Right atrium auricular region (tissue), 2 donors: ENCODE results near the gene SIK2. TPM values are rescaled to one million over a fixed set of nuclear protein-coding genes. Genes with fewer than 3 reads are reported as not detected.

Experiments
- DNase-seq: peaks from one replicate; pipeline ENCODE4 v3.0.0-alpha.2; 2019; ENCODE audit warnings: low spot score
- H3K27ac ChIP-seq, 2 donors: fragments of 200-600 bp; sonication (generic); 1 replicate in 1 of 2; 2 replicates in 1 of 2; pipeline ENCODE4 v1.5.1; 2016 to 2019
- H3K27me3 ChIP-seq, 2 donors: fragments of 200-600 bp; sonication (generic); one replicate each; pipeline versions ENCODE4 v1.5.1 to v1.6.0; 2017 to 2019
- H3K36me3 ChIP-seq: fragments of 200-600 bp; sonication (generic); one replicate; pipeline ENCODE4 v1.5.1; 2016
- H3K4me1 ChIP-seq, 2 donors: fragments of 200-600 bp; sonication (generic); one replicate each; pipeline versions ENCODE4 v1.5.1 to v1.6.0; 2017 to 2019
- H3K4me3 ChIP-seq, 2 donors: fragments of 200-600 bp; sonication (generic); 1 replicate in 1 of 2; 2 replicates in 1 of 2; pipeline ENCODE4 v1.5.1; 2017 to 2019; ENCODE audit warnings: mild to moderate bottlenecking in 1 of 2, moderate library complexity in 1 of 2
- H3K9me3 ChIP-seq, 2 donors: fragments of 200-600 bp; sonication (generic); one replicate each; pipeline ENCODE4 v1.5.1; 2019
- CTCF ChIP-seq, 2 donors: fragments of 200-600 bp; sonication (generic); IDR thresholded peaks; one replicate each; pipeline ENCODE4 v1.5.1; 2019; ENCODE audit warnings: antibody characterized with exemption in 2 of 2
- total RNA-seq, 2 donors: library from RNA; depleted of rRNA; stranded (reverse); fragments of >200 nt; gene quantifications; one replicate each; pipeline ENCODE4 v1.1.0, GENCODE V29; 2016

Gene SIK2
- total RNA-seq, 2 donors from 2014 or later: 23.5 to 28.0 TPM

DNA sequence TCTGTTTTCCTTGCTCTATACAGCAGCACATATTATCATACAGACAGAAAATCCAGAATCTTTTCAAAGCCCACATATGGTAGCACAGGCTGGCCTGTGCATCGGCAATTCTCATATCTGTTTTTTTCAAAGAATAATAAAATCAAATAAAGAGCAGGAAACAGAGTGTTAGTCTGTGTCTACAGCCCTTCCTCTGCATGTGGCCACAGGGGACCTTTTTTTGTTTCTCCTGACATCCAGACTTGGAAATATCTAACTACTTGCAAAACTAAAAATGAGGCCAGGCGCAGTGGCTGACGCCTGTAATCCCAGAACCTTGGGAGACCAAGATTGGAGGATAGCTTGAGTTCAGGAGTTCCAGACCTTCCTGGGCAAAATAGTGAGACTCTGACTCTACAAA is 41.4 kb upstream of the SIK2 start:
- no peak for DNase-seq
- Histone ChIP-seq H3K4me3 (no peak overlapping the region), H3K4me1 (no peaks in the 10 kb centered on the region), H3K27me3 (no peaks in the 10 kb centered on the region), H3K36me3 (no peaks in the 10 kb centered on the region), H3K9me3 (peaks cover 0 to 7% of the 10 kb centered on the region in 2 donors), H3K27ac (no peak overlapping the region)
- no peak for TF ChIP-seq CTCF (IDR thresholded peaks at IDR 0.05)

DNA sequence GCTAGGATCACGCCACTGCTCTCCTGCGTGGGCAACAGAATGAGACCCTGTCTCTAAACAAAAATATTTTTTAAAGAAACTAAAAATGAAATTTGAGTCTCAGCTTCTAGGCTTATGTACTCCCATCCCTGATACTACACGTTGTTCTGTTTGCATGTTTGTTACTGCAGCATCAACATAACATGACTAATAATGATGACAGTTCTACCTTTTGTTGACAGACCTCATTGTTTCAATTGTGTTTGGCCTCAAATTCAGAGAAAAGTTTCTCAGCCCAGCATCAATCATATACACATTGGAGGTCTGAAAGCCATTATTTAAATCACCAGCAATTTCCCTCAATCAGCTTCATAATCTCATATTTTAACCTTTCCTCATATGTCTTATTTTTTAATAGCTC is 40.9 kb upstream of the SIK2 start:
- no peaks in the 10 kb centered on the region for H3K36me3 ChIP-seq
- H3K9me3 ChIP-seq: peaks cover 0 to 2% of the 10 kb centered on the region in 2 donors
- H3K4me1 ChIP-seq: no peaks in the 10 kb centered on the region
- no peak overlapping the region for H3K4me3 ChIP-seq
- no peaks in the 10 kb centered on the region for H3K27me3 ChIP-seq
- no peak for DNase-seq
- no peak for TF ChIP-seq CTCF (IDR thresholded peaks at IDR 0.05)
- no peak overlapping the region for H3K27ac ChIP-seq

DNA sequence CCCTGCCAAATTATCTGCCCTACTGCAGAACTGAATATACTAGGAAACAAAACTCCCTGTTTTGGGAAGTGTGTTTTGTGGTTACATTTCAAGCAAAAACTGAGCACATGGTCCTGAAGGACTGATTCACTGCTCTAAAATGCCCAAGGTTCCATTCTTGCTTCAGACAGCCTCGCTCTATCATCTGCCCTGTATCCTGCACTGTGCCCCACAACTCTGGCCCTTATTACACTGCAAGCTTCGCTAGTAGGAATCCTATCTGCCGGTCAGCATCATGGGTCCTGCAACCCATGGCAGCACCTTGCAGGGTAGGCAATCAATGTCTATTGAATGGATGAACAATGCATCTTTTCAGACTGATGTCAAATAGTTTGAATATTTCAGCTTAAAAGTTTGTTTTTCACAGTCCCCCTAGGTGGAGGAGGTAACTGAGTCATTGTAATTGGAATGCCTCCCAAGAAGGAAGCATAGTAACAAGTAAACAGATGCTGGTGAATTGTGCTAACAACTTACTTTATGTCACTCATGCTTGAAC is 40.4 kb upstream of the SIK2 start:
- no peak for TF ChIP-seq CTCF (IDR thresholded peaks at IDR 0.05)
- Histone ChIP-seq H3K36me3 (no peaks in the 10 kb centered on the region), H3K27ac (no peak overlapping the region), H3K4me3 (no peak overlapping the region), H3K9me3 (no peaks in the 10 kb centered on the region), H3K27me3 (no peaks in the 10 kb centered on the region), H3K4me1 (no peaks in the 10 kb centered on the region)
- DNase-seq: no peak

DNA sequence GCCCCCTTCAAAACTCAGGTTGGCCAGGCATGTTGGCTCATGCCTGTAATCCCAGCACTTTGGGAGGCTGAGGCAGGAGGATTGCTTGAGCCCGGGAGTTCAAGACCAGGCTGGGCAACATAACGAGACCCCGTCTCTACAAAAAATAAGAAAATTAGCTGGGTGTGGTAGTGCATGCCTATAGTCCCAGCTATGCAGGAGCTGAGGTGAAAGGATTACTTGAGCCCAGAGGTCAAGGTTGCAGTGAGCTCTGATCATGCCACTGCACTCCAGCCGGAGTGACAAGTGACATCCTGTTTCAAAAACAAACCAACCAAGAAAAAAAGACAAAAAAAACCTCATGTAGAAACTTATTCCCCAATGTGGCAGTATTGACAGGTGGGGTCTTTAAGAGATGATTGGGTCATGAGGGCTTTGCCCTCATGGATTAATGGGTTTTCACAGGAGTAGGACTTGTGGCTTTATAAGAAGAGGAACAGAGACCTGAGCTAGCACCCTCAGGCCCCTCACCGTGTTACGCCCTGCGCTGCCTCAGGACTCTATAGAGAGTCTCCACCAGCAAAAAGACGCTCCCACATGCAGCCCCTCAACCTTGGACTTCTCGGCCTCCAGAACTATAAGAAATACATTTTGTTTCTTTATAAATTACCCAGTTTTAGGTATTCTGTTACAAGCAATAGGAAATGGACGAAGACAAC is 39.4 kb upstream of the SIK2 start:
- no peaks in the 10 kb centered on the region for H3K36me3 ChIP-seq
- no peak for TF ChIP-seq CTCF (IDR thresholded peaks at IDR 0.05)
- no peak overlapping the region for H3K27ac ChIP-seq
- no peaks in the 10 kb centered on the region for H3K4me1 ChIP-seq
- no peak overlapping the region for H3K4me3 ChIP-seq
- no peaks in the 10 kb centered on the region for H3K27me3 ChIP-seq
- DNase-seq: no peak
- no peaks in the 10 kb centered on the region for H3K9me3 ChIP-seq

DNA sequence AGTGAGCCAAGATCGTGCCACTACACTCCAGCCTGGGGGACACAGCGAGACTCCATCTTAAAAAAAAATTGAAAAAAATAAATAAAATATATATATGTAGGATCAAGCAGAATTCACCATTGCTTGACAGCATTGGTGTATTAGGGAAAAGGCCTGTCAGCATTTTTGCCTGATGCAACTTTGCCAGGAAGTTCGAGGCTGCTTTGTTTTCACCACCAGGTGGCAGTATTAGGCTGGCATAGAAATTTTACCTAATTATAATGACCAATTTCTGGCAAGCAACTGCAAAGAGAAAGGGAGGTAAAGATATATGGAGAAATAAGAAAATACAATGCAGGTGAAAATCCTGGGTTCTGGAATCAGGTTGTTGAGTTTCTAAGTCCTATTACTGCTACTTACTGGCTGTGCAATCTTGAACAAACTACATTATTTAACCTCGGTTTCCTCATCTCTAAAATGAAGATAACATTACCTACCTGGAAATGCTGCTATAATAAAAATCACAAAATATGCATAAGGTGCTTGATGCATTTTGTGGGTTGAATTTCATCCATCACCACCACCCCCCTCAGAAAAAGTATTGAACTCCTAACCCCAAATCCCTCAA is 37.0 kb upstream of the SIK2 start:
- Histone ChIP-seq H3K27ac (no peak overlapping the region), H3K4me3 (no peak overlapping the region), H3K27me3 (no peaks in the 10 kb centered on the region), H3K9me3 (no peaks in the 10 kb centered on the region), H3K36me3 (no peaks in the 10 kb centered on the region), H3K4me1 (no peaks in the 10 kb centered on the region)
- DNase-seq: peak; percentile 87
- peak; percentile 79 to 90 for TF ChIP-seq CTCF (IDR thresholded peaks at IDR 0.05)
